ENCODE data around the gene FOXA1. TPM values are rescaled to one million over a fixed set of nuclear protein-coding genes. Genes with fewer than 3 reads are reported as not detected.

FOXA1 gene
- total and polyA plus RNA-seq, 9 of the 15 experiments (the other 6 are each of a cell fraction or from before 2014, with no cell fraction given): 0.20 to 3.0 (median 1.3) TPM

DNA sequence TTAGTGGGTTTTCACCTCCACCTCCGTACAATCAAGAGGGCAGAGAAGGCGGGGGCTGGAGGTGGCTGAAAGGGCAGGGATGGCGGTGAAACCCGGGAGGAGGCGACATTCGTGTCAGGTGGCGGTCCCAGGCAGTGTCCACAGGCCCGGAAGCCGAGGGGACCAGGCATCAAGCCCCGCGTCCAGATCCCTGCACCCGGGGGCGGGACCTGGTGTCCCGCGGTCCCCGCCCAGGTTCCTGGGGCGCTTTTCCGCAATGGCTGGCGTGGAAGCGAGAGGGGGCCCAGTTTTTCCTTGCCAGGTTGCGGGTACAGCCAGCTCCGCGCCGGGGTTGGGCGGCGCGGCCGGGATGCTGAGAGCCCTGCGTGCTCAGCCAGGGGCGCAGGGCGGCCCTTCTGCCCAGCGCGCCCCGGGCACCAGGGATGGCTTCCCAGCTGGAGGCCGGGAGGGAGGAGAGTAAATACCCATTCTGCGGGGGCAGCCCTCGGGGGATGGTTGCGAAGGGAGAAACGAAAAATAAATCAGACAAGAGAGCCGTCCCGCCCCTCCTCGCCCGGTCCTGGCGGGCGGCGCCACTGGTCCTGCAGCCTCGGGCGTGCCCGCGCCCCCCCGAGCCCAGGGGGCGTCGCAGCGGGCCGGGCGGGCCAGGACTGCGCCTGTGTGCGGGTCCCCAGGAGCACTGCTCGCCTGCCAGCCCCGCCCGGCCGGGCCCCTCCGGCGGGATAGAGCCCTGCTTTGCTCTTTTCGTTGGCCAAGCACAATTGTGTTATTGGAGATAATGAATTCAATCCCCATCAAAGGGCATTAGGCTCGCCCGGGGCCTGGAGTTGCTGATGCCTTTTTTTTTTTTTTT lies 11.5 kb downstream of the FOXA1 start:
- no peaks in the 10 kb centered on the region for H3K9me1 ChIP-seq (ENCODE audit: control insufficient read depth, insufficient read depth, low read length)
- H3K27me3 ChIP-seq (ENCODE audit: control insufficient read depth in 2 of 2, insufficient read depth in 2 of 2, low read length in 2 of 2): no peaks in the 10 kb centered on the region; a peak in 1 of 5 replicates
- intact Hi-C loops (cut with micrococcal nuclease) (no loop called here), in situ Hi-C loops (cut with MboI) (loop anchor here (25.0 kb wide), 1 partner anchor 321 kb away; no protein-coding TSS in a partner anchor)
- no peaks in the 10 kb centered on the region for H3K79me2 ChIP-seq (ENCODE audit: control insufficient read depth, insufficient read depth, low read length)
- POLR2A ChIA-PET: no interaction called here
- CTCF ChIA-PET (ENCODE audit: low intra/inter-chr PET ratio): no interaction called here
- no peaks in the 10 kb centered on the region for H3K9me3 ChIP-seq (replicated peaks; ENCODE audit: control insufficient read depth, insufficient read depth, low read depth, low read length)
- H3K4me1 ChIP-seq (replicated peaks in 1 of 2; ENCODE audit: control insufficient read depth in 2 of 2, insufficient read depth in 2 of 2, low read length in 2 of 2): peaks cover 0 to 13% of the 10 kb centered on the region in 2 experiments; a peak in 1 of 5 replicates
- no peak overlapping the region for H2AFZ ChIP-seq (ENCODE audit: low read depth, low read length)
- 66% methylated on average over 13 of the region's 67 CpGs for WGBS (ENCODE audit: insufficient coverage, low coverage, missing lambda C conversion rate)
- H3K27ac ChIP-seq (ENCODE audit: extremely low read depth, low read depth, low read length): no peak overlapping the region
- no peak overlapping the region for H3K4me2 ChIP-seq (ENCODE audit: insufficient read depth, low read length)
- no peaks in the 10 kb centered on the region for H4K20me1 ChIP-seq (replicated peaks; ENCODE audit: control insufficient read depth, insufficient read depth, low read length)
- H3K4me3 ChIP-seq: no peak overlapping the region
- no peak overlapping the region for H3K9ac ChIP-seq (ENCODE audit: insufficient read depth in 1 of 2, low read depth in 2 of 2, low read length in 2 of 2)
- DNase-seq (ENCODE audit: extremely low read depth in 1 of 4, low spot score in 3 of 4) (no peak), FAIRE-seq (no peak), ATAC-seq (no peak)
- H3K36me3 ChIP-seq (ENCODE audit: control insufficient read depth, insufficient read depth, low read length): no peaks in the 10 kb centered on the region
- BruUV-seq (replicated peaks): no TSS peak
- no peak for TF ChIP-seq KDM4B (IDR thresholded peaks at IDR 0.05; ENCODE audit: borderline replicate concordance in 2 of 2, low read depth in 1 of 2)
- TF ChIP-seq, protein P1, sequence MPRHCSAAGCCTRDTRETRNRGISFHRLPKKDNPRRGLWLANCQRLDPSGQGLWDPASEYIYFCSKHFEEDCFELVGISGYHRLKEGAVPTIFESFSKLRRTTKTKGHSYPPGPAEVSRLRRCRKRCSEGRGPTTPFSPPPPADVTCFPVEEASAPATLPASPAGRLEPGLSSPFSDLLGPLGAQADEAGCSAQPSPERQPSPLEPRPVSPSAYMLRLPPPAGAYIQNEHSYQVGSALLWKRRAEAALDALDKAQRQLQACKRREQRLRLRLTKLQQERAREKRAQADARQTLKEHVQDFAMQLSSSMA (CRISPR knock-in tag; IDR thresholded peaks at IDR 0.05): no peak
- no peak for TF ChIP-seq NCOA1 (IDR thresholded peaks at IDR 0.05; ENCODE audit: low read depth)
- TF ChIP-seq, protein P2, sequence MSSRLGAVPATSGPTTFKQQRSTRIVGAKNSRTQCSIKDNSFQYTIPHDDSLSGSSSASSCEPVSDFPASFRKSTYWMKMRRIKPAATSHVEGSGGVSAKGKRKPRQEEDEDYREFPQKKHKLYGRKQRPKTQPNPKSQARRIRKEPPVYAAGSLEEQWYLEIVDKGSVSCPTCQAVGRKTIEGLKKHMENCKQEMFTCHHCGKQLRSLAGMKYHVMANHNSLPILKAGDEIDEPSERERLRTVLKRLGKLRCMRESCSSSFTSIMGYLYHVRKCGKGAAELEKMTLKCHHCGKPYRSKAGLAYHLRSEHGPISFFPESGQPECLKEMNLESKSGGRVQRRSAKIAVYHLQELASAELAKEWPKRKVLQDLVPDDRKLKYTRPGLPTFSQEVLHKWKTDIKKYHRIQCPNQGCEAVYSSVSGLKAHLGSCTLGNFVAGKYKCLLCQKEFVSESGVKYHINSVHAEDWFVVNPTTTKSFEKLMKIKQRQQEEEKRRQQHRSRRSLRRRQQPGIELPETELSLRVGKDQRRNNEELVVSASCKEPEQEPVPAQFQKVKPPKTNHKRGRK (tag; IDR thresholded peaks at IDR 0.05): no peak
- TF ChIP-seq EHMT2 (IDR thresholded peaks at IDR 0.05): no peak
- no peak for TF ChIP-seq ZNF239 (CRISPR knock-in tag; IDR thresholded peaks at IDR 0.05)
- TF ChIP-seq TAF9B (IDR thresholded peaks at IDR 0.05; ENCODE audit: partially characterized antibody): no peak
